HG03135 (cell line): ENCODE measurements around the gene NR1D2.
A peak's percentile ranks its signal among the peaks of the same experiment; 100 is the strongest.
"Not testable (repeated sequence)": the region's sequence is repeated elsewhere in the genome, so short reads cannot be mapped to it uniquely, and the experiment has no call there.

Experiments used
- ATAC-seq: cut with Tn5 transposase; IDR thresholded peaks from one replicate; pipeline ENCODE4 v1.9.1; 2021; ENCODE audit warnings: mild to moderate bottlenecking, moderate library complexity; ENCODE audit not compliant: unreplicated experiment

NR1D2 gene

DNA sequence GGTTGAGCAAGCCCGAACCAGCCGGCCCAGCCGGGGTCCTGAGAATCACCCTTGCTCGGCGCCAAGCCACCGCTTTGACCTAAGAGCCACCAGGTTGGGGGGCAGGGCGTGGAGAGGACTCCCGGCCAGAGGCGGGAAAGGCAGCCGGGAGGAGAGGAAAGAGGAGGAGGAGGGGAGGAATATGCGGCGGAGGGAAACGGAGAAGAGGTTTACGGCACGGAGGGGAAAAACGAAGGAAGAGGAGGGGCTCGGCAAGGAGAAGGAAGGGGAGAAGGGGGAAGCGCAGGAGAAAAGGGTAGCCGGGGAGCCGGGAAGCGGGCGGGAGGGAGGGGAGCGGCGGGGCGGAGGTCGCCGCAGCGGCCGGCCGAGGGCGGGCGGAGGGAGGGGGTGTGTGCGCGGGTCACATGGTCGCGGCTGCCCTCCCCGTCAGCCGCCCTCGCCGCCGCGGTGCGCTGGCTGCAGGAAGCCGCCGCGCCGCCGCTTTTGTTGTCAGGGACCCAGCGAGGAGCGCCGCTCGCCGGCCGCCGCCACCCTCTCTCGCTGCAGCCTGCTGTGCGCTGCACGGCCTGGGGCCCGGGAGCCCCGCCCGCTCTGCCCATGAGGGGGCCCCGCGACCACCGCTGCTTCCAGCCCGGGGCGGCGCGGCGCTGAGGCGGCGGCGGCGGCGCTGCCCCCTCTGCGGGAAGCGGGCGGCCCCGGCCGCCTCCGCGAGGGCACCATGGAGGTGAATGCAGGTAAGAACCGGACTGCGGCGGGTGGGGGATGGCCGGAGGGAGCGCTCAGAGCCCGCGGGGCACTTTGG, at the start of gene NR1D2:
TSS of gene NR1D2 (plus strand) at position 426 of the 802 bp plus-strand sequence. CDS start at position 719, 293 bp downstream.
- ATAC-seq: peak; percentile 55

DNA sequence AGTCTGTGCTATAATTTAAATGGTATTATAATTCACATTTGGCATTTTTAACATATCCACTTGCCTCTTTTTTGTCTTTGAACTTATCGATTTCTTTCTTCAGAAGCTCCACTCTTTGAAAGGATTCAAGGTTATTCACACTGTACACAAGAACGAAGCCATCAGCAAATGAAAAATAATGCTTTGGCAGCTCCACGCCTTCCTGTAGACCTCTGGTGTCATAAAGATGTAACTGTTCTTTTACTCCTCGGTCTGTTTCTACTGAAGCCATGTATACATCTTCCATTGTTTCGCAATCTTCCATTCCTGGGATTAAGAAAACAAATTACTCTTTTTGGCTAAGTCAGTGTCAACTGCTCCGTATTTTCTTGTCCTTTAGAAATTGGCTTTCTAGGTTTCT, 44.3 kb upstream of the NR1D2 start:
- ATAC-seq: no peak

DNA sequence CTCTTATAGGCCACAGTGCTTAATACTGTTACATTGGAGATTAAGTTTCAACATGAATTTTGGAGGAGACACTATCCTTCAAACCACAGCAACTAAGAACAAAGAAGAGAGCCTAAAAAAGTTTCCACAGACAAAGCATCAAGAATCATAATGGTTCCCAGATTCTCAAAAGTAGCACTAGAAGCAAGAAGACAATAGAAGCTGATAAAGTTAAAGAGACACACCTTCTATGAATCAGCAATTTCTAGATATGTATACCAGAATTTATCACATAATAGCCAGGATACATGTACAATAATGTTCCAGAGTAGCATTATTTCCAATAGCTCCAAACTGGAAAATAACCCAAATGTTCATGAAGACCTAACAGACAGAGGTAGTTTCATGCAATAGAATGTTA, 40.5 kb upstream of the NR1D2 start:
- ATAC-seq: no peak

DNA sequence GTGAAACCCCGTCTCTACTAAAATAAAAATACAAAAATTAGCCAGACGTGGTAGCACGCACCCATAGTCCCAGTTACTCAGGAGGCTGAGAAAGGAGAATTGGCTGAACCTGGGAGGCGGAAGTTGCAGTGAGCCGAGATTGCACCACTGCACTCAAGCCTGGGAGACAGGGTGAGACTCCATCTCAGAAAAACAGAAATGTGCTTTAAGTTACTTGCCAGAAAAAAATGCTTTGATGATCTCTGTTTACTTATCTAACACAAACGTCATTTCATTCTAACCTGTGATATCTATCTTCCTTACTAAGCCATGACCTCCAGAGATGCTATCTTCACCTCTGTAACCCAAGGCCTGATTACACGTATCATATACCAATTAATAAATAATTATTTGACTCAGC, 35.7 kb upstream of the NR1D2 start:
- ATAC-seq: no peak

DNA sequence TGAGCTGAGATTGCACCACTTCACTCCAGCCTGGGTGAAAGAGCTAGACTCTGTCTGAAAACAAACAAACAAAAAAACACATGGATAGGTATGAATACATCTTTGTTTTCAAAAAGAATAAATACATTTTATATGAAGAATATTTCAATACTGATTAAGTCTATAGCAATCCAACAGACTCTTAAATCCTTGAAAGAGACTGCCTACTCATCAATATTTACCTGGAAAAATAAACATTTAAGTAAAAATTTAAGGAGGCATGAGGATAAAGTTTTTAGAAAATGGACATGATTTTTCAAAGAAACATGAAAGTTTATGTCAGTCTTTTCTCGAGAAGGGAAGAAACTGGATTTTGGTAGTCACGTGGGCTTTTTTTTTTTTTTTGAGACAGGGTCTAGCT, 33.7 kb upstream of the NR1D2 start:
- no peak for ATAC-seq

DNA sequence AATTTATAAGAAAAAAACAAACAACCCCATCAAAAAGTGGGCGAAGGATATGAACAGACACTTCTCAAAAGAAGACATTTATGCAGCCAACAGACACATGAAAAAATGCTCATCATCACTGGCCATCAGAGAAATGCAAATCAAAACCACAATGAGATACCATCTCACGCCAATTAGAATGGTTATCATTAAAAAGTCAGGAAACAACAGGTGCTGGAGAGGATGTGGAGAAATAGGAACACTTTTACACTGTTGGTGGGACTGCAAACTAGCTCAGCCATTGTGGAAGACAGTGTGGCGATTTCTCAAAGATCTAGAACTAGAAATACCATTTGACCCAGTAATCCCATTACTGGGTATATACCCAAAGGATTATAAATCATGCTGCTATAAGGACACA, 32.8 kb upstream of the NR1D2 start:
- ATAC-seq: not testable (repeated sequence)

DNA sequence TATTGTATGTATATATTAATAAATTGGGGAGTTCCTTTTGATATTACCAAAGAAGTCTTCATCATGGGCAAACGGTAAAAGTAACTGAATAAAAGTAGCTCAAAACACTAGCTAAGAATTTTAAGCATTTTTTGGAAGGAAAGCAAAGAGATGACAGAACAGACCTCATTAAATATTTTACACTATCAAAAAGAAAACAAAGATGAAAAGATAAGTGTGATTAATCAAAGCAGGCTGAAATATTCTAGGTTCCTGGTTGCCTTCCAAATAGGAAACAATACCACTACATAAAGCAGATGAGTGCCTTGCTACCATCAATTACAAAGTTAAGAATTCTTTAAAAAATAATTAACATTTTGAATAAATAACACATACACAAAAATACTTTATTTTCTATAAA, 31.9 kb upstream of the NR1D2 start:
- no peak for ATAC-seq

DNA sequence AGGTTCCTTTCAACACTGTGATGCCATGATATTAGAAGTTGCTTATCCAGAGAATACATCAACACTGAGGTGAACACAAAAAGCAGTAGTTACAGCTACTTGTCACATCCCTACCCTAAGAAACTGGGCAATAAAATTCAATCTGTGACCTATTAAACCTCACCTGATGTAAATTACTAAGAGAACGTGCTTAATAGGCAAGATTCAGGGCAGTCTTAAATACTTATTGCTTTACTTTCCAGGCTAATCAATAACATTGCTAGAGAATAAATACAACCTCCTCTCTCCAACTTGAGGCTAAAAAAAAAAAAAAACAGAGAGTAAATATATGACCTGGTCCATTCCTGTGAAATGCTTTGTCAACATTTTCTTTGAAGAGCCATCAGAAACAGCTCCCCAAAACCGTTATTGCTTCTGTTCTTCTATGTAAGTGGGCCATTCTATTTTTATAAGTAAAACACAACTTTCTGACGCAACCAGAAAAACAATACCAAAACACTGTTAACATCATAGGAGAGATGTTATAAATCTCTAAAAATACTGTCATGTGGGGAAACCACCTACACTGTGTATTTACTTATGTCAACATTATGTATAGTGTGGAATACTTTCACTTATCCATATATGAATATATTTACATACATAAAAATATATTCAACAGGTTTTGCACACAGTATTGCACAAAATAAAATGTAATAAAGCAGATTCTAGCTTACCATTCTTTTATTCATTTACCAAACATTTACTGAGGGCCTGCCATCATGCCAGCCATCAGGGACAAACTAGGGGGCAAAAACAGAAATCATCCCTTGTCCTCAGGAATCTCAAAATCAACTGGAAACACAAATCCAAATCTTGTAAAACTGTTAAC, 31.0 kb upstream of the NR1D2 start:
- ATAC-seq: no peak

DNA sequence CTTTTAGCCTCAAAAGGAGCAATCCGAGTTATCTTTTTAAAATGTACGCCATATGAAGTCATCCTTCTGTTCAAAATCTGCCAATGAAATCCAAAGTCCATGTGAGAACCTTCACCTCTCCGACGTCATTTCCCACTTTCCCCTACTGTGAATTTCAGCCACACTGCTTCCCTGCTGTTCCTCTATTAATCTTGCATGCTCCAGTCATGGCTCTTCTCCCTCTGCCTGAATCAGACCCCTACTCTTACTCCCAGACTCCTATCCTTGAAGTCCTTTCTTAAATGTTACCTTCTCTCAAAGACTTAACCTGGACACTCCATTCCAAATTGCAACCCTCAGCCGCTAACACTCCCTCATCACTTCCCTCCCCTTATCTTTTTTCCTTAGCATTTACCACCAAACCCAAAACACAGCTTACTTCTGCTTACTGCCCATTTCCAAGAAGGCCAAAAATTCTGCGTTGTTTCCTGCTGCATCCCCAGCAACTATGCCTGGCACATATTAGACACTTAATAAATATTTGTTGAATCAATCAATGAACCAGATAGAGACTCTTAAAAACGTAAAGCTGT, 29.5 kb upstream of the NR1D2 start:
- ATAC-seq: no peak

DNA sequence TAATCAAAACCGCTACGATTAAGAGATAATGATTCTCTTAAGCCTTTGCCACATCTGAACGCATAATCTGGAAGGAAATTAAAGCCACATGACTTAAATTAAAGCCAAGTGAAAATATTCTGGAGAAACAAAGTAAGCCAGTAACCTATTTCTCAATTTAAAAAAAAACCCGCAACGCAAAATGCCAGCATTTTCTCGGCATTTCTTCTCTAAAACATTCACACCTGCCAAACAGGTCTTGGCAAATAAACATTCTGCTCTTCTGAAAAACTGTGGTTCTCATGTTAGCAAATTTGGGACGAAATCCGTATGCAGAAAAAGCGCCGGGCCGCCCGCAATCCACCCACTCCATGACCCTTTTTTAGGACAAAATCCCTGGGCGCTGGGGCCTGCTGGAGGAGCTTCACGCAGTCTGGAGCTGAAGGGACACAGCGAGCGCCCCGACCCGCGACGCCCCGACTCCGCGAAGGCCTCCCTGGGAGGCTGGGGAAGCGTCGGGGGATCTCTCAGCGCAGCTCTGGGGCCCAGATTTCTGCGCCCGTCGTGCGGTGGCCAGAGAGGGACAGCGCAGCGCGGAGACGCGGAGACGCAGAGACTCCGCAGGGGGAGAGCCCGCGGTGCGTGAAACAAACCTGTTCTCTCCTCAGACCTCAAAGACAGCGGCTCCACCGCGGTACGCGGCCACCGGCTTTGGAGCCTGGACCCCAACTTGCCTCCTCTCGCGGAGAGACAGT, 28.8 kb upstream of the NR1D2 start:
- peak; percentile 49 for ATAC-seq

DNA sequence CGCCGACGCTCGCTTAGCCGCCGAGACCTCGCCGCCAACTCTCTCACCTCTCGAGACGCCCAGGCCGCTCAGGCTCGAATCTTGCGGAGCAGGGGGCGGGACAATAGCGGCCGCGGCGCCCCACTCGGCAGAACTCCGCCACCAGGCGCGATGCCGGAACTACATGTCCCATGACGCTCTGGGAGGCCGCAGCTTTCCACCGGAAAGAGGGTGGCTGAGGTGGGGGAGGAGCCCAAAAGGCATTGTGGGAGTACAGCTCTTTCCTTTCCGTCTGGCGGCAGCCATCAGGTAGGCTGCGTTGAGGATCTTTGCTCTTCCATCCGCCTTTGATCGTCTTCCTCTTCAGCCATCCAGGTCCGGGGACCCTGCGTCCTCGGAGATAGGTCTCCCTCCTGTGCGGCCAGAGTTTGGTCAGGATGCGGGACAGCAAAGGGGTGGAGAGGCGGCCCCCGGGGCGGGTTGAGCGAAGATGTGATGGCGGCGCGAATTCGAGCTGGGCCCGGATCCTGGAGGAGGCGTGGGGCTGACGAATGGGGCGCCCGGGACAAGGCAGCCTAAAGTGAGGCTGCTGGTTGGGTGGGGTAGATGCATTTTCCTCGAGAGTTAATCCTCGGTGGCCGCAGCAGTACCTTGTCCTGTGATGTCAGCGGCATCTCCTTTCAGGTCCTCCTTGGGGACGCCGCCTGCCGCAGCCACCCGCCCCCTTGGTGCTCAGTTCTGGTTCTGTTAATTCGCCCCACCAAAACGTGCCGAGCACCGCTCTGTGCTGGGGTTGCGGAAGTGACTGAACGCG, 28.0 kb upstream of the NR1D2 start, which contains the start of the genes NKIRAS1 and RPL15:
TSS of gene NKIRAS1 (minus strand) at position 105 of the 793 bp plus-strand sequence. CDS start 6,086 bp downstream, outside the sequence.
TSS of gene RPL15 (plus strand) at position 247 of the 793 bp plus-strand sequence. CDS start 728 bp downstream, outside the sequence.
- peak; percentile 96 for ATAC-seq

DNA sequence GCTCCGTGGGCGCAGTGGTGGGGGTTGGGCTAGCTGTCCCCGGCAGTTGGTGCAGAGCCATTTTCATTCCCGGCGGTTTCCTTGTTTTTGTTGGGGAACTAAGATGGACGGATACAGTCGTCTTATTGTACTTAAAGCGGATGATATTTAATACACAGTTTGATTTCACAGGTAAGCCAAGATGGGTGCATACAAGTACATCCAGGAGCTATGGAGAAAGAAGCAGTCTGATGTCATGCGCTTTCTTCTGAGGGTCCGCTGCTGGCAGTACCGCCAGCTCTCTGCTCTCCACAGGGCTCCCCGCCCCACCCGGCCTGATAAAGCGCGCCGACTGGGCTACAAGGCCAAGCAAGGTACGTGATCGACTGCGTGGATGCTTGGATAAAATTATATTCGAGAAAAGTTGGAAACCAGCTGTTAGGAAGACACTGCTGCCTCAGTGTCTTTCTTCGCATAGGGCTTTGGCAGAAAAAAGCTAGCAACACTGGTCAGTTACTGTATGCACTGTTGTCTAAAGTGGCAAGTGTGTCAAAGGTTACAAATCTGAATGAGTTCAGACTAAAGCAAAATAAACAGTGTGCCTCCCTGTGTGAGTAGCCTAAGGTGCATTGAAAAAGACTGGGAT, 27.3 kb upstream of the NR1D2 start:
- not testable (repeated sequence) for ATAC-seq

DNA sequence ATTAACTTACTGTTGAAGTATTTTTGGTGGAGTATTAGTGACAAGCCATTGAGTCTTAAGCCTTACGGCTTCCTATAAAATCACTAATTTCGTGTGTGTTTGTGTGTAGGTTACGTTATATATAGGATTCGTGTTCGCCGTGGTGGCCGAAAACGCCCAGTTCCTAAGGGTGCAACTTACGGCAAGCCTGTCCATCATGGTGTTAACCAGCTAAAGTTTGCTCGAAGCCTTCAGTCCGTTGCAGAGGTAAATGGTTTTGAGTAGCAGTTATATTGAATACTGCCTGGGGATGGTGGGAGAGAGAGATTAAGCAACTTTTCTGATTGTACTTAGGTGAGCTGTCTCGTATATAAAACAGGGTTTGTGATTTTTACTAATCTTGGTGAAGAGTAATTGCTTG, 26.8 kb upstream of the NR1D2 start:
- not testable (repeated sequence) for ATAC-seq

DNA sequence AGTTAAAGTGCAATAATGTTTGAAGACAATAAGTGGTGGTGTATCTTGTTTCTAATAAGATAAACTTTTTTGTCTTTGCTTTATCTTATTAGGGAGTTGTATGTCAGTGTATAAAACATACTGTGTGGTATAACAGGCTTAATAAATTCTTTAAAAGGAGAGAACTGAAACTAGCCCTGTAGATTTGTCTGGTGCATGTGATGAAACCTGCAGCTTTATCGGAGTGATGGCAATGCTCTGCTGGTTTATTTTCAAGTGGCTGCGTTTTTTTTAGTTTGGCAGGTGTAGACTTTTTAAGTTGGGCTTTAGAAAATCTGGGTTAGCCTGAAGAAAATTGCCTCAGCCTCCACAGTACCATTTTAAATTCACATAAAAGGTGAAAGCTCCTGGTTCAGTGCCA, 25.5 kb upstream of the NR1D2 start:
- no peak for ATAC-seq

DNA sequence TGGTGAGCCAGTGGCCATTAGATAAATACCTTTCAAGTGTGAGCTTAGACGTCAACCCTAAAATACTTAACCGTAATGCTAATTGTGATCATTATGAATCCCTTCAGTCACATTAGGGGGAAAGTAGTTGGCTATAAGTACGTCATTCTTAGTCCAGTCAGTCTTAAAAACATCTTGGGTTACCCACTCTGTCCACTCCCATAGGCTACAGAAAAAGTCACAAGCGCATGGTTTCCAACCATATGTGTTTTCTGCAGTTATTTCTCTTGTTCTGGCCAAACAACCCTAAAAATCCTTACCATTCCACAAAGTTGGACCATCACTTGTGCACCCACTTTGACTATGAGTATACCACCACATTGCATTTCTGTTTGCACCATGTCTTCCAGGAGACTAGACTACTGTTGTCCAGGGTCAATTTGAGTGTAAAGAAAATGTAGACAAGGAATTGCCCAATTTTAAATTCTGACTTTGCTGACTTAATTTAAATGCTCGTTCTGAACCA, 24.9 kb upstream of the NR1D2 start:
- ATAC-seq: no peak

DNA sequence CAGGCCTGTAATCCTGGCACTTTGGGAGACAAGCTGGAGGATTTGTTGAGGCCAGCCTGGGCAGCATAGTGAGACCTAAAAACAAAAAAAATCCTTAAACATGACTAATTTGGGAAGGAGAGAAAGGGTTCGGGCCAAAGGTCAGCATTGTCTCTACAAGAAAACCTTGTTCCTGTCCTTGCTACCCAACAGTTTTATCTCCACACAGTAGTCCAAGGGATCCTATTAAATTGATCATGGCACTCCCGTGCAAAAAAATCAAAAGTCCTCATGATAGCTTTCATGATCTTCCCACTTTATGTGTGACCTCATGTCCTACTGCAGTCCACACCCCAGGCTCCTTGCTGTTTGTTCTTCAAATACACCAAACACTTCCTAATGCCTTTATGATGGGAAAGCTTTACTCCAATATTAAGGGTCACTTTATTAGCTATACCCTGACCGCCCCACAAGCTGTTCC, 24.0 kb upstream of the NR1D2 start:
- ATAC-seq: no peak

DNA sequence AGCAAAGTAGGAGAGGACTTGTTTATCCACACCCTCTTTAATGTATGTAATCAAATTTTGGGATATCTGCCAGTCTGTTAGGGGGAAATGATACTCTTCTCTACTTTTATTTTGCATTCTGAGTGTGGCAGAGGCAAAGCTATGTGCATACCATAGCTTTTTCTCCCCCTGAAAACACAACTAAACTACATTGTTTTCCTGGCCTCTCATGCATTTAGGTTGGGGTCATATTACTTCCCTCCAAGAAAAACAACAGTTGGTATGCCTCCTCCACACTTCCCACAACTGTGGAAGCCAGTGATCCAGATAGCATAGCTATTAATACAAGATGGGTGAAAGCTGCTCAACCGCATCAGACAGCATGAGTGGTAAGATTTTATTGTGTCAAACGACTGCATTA, 21.3 kb upstream of the NR1D2 start:
- no peak for ATAC-seq

DNA sequence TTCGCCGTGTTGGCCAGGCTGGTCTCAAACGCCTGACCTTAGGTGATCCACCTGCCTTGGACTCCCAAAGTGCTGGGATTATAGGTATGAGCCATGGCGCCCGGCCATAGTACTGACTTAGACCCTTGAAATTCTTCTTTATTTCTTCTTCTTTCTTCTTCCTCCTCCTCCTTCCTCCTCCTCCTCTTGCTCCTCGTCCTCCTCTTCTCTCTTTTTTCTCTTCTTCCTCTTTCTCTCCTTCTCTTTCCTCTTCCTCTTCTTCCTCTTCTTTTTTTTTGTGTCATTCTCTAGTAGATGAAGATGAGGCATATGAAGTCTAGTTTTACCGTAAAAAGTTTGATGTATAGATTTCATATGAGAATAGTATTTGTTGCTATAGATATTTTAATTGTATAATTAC, 18.8 kb upstream of the NR1D2 start:
- ATAC-seq: no peak

DNA sequence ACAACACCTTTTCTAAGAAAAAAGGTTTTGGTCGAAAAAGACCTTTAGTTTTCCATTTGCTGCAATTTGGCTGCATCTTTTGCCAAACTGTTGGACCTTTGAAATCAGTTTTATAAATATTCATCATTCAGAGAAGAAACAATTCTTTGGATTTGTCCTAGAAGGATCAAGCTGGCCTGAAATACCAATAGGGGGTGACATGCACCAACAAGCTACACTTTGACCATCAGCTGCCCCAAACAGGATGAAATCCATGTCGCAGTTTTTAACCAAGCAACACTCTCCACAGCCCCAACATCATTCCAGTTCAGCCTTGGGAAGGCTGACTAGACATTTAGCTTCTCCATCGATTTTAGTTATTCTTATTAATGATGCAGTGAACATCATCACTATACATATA, 18.4 kb upstream of the NR1D2 start:
- no peak for ATAC-seq
